Liver (tissue), 9 donors: ENCODE measurements around the gene CES5A. TPM values are rescaled to one million over a fixed set of nuclear protein-coding genes. Genes with fewer than 3 reads are reported as not detected.
"Not testable (repeated sequence)": the region's sequence is repeated elsewhere in the genome, so short reads cannot be mapped to it uniquely, and the experiment has no call there.

Experiments used
- DNase-seq: peaks from one replicate; pipeline ENCODE4 v3.0.0-alpha.2; 2017; ENCODE audit warnings: low spot score
- H3K27ac ChIP-seq, 2 donors: one replicate each; pipeline ENCODE4 v1.7.0; 2013; ENCODE audit warnings: inconsistent platforms in 2 of 2, low read length in 2 of 2, control low read depth in 1 of 2, low read depth in 1 of 2, mild to moderate bottlenecking in 1 of 2
- H3K27me3 ChIP-seq, 4 donors: one replicate each; pipeline versions ENCODE4 v1.6.1 to v1.7.0; 2013; ENCODE audit warnings: low read length in 3 of 4, inconsistent platforms in 1 of 4, mild to moderate bottlenecking in 1 of 4, moderate library complexity in 1 of 4; ENCODE audit not compliant: control insufficient read depth in 4 of 4, insufficient read depth in 4 of 4
- H3K36me3 ChIP-seq, 4 donors: one replicate each; pipeline versions ENCODE4 v1.6.1 to v1.7.0; 2013; ENCODE audit warnings: low read length in 3 of 4, mild to moderate bottlenecking in 3 of 4, low read depth in 1 of 4, moderate library complexity in 1 of 4; ENCODE audit not compliant: control insufficient read depth in 4 of 4, insufficient read depth in 3 of 4
- H3K4me1 ChIP-seq, 4 donors: one replicate each; pipeline versions ENCODE4 v1.6.1 to v1.7.0; 2013; ENCODE audit warnings: low read length in 3 of 4, mild to moderate bottlenecking in 3 of 4, moderate library complexity in 1 of 4; ENCODE audit not compliant: control insufficient read depth in 4 of 4, insufficient read depth in 4 of 4
- H3K4me3 ChIP-seq, 3 donors: one replicate each; pipeline versions ENCODE4 v1.6.1 to v1.7.0; 2013; ENCODE audit warnings: low read length in 3 of 3, control low read depth in 1 of 3, low read depth in 1 of 3, mild to moderate bottlenecking in 1 of 3
- H3K9ac ChIP-seq, 2 donors: one replicate each; pipeline ENCODE4 v1.7.0; 2013; ENCODE audit warnings: low read length in 2 of 2, mild to moderate bottlenecking in 2 of 2, moderate library complexity in 2 of 2, control low read depth in 1 of 2, low read depth in 1 of 2
- H3K9me3 ChIP-seq, 4 donors: one replicate each; pipeline versions ENCODE4 v1.6.1 to v1.7.0; 2013; ENCODE audit warnings: low read length in 3 of 4; ENCODE audit not compliant: control insufficient read depth in 4 of 4
- EGR1 ChIP-seq, 2 donors: IDR thresholded peaks; 2 replicates each; pipeline ENCODE4 v1.6.1; 2016 to 2018; ENCODE audit warnings: antibody characterized with exemption in 2 of 2, low read depth in 2 of 2
- FOXA1 ChIP-seq: IDR thresholded peaks from 2 replicates; pipeline ENCODE4 v1.6.1; 2016; ENCODE audit warnings: antibody characterized with exemption
- FOXA2 ChIP-seq: IDR thresholded peaks from 2 replicates; pipeline ENCODE4 v1.6.1; 2016; ENCODE audit warnings: antibody characterized with exemption
- GABPA ChIP-seq, 2 donors: IDR thresholded peaks in 1 of 2; conservative IDR thresholded peaks in 1 of 2; 2 replicates each; pipeline ENCODE4 v1.6.1; 2016; ENCODE audit warnings: antibody characterized with exemption in 2 of 2, mild to moderate bottlenecking in 1 of 2, moderate library complexity in 1 of 2
- HNF4A ChIP-seq, 2 donors: conservative IDR thresholded peaks; 2 replicates each; pipeline ENCODE4 v1.6.1; 2016; ENCODE audit warnings: antibody characterized with exemption in 2 of 2, mild to moderate bottlenecking in 2 of 2
- HNF4G ChIP-seq: IDR thresholded peaks from 2 replicates; pipeline ENCODE4 v1.6.1; 2016; ENCODE audit warnings: antibody characterized with exemption
- JUND ChIP-seq, 2 donors: IDR thresholded peaks; 2 replicates each; pipeline ENCODE4 v1.6.1; 2016; ENCODE audit warnings: antibody characterized with exemption in 2 of 2
- NR2F2 ChIP-seq: IDR thresholded peaks from 2 replicates; pipeline ENCODE4 v1.6.1; 2016; ENCODE audit warnings: antibody characterized with exemption
- RAD21 ChIP-seq, 2 donors: IDR thresholded peaks; 2 replicates each; pipeline ENCODE4 v1.6.1; 2016; ENCODE audit warnings: antibody characterized with exemption in 2 of 2, mild to moderate bottlenecking in 2 of 2
- RXRA ChIP-seq, 2 donors: IDR thresholded peaks; 2 replicates each; pipeline ENCODE4 v1.6.1; 2017 to 2018; ENCODE audit warnings: antibody characterized with exemption in 2 of 2, mild to moderate bottlenecking in 1 of 2
- SP1 ChIP-seq: IDR thresholded peaks from 2 replicates; pipeline ENCODE4 v1.6.1; 2018; ENCODE audit warnings: antibody characterized with exemption, mild to moderate bottlenecking
- TAF1 ChIP-seq: conservative IDR thresholded peaks from 2 replicates; pipeline ENCODE4 v1.6.1; 2016; ENCODE audit warnings: antibody characterized with exemption, mild to moderate bottlenecking
- YY1 ChIP-seq: IDR thresholded peaks from 2 replicates; pipeline ENCODE4 v1.6.1; 2016; ENCODE audit warnings: antibody characterized with exemption, mild to moderate bottlenecking
- WGBS: extraction: QIAGEN DNeasy Blood & Tissue Kit; methylation state at CpG from one replicate; pipeline ENCODE4 v1.1.7; 2013; 5-methylcytosine and 5-hydroxymethylcytosine counted together
- polyA plus RNA-seq, 2 donors: library from polyadenylated mRNA; stranded (reverse) in 1 of 2; unstranded in 1 of 2; fragments of 200-250 nt in 1 of 2; fragments of >200 nt in 1 of 2; fragmentation: Nextera tagmentation in 1 of 2; extraction: Ambion mirVana in 1 of 2; gene quantifications; one replicate each; pipeline versions ENCODE4 v1.2.1 to v1.2.3, GENCODE V29; 2013 to 2015
- total RNA-seq, 2 donors: library from RNA; depleted of rRNA; stranded (reverse); fragments of >200 nt; gene quantifications; one replicate each; pipeline ENCODE4 v1.2.3, GENCODE V29; 2014
- TF ChIP-seq, protein P1 (sequence below): fragments of 150-350 bp; IDR thresholded peaks from 2 replicates; pipeline ENCODE4 v1.5.1; 2017; ENCODE audit warnings: improper control_type of control experiment, low read depth, low read length; ENCODE audit not compliant: missing input control
- TF ChIP-seq, protein P2 (sequence below): IDR thresholded peaks from 2 replicates; pipeline ENCODE4 v1.6.1; 2016; ENCODE audit warnings: antibody characterized with exemption
- TF ChIP-seq, protein P3 (sequence below): IDR thresholded peaks from 2 replicates; pipeline ENCODE4 v1.6.1; 2016; ENCODE audit warnings: antibody characterized with exemption, mild to moderate bottlenecking
- TF ChIP-seq, protein P4 (sequence below): IDR thresholded peaks from 2 replicates; pipeline ENCODE4 v1.6.1; 2016; ENCODE audit warnings: antibody characterized with exemption
- donor health status: healthy.
- donor health status: healthy.
- donor health status: healthy.
- donor health status: healthy.
- donor health status: healthy.

The CES5A gene
- total and polyA plus RNA-seq, 4 donors = 0.67 to 1.5 (median 0.96) TPM; not detected in 1

DNA sequence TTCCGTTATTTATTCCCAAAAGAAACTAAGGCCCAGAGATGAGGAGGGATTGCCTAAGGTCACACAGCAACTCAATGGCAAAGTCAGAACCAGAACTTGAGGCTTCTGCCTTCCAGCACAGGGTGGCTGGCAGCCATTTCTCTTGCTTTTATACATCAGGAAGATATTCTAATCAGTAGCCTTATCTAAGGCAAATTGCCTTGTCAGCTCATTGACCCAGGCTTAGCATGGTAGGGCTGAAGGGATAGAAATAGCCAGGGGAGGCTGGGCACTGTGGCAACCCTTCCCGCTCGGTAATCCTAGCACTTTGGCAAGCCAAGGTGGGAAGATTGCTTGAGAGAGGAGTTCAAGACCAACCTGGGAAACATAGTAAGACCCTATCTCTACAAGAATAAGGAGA, 40.0 kb downstream of the CES5A start:
- H3K4me3 ChIP-seq, H3K27me3 ChIP-seq, DNase-seq, H3K36me3 ChIP-seq, H3K9me3 ChIP-seq, H3K9ac ChIP-seq: not testable (repeated sequence)
- 48% methylated on average over 3 of the region's 3 CpGs for WGBS
- peak overlapping the region; percentile 93 to 98 for H3K27ac ChIP-seq
- peaks cover 12 to 52% (median 32%) of the 10 kb centered on the region in 4 donors for H3K4me1 ChIP-seq
- TF ChIP-seq YY1 = peak; percentile 6

DNA sequence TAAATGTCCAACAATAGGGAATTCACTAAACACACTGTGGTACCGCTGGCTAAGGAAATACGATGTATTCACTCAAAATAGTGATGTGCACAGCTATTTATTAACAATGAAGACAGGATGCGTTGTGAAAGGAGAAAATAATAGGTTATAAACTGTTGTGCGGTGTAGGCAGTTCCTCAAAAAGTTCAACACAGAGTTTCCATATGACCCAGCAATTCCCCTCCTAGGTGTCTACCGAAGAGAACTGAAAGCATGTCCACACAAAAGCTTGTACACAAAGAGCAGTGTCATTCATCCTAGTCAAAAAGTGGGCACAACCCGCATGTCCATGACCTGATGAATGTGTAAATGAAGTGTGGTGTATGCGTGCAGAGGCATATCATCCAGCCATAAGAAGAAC, 41.1 kb downstream of the CES5A start:
- 73% methylated on average over 7 of the region's 7 CpGs for WGBS
- no peak overlapping the region for H3K9ac ChIP-seq
- H3K9me3 ChIP-seq = no peaks in the 10 kb centered on the region
- DNase-seq = no peak
- no peaks in the 10 kb centered on the region for H3K27me3 ChIP-seq
- H3K4me1 ChIP-seq = peaks cover 12 to 60% (median 38%) of the 10 kb centered on the region in 4 donors
- TF ChIP-seq, protein P1, sequence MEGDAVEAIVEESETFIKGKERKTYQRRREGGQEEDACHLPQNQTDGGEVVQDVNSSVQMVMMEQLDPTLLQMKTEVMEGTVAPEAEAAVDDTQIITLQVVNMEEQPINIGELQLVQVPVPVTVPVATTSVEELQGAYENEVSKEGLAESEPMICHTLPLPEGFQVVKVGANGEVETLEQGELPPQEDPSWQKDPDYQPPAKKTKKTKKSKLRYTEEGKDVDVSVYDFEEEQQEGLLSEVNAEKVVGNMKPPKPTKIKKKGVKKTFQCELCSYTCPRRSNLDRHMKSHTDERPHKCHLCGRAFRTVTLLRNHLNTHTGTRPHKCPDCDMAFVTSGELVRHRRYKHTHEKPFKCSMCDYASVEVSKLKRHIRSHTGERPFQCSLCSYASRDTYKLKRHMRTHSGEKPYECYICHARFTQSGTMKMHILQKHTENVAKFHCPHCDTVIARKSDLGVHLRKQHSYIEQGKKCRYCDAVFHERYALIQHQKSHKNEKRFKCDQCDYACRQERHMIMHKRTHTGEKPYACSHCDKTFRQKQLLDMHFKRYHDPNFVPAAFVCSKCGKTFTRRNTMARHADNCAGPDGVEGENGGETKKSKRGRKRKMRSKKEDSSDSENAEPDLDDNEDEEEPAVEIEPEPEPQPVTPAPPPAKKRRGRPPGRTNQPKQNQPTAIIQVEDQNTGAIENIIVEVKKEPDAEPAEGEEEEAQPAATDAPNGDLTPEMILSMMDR = no peak
- TF ChIP-seq FOXA2 = no peak
- no peak for TF ChIP-seq RAD21 (IDR thresholded peaks at IDR 0.05)
- TF ChIP-seq, protein P2, sequence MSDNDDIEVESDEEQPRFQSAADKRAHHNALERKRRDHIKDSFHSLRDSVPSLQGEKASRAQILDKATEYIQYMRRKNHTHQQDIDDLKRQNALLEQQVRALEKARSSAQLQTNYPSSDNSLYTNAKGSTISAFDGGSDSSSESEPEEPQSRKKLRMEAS = no peak
- no peak for TF ChIP-seq NR2F2
- H3K27ac ChIP-seq = peak overlapping the region; percentile 85 to 92
- no peak overlapping the region for H3K4me3 ChIP-seq
- no peaks in the 10 kb centered on the region for H3K36me3 ChIP-seq

DNA sequence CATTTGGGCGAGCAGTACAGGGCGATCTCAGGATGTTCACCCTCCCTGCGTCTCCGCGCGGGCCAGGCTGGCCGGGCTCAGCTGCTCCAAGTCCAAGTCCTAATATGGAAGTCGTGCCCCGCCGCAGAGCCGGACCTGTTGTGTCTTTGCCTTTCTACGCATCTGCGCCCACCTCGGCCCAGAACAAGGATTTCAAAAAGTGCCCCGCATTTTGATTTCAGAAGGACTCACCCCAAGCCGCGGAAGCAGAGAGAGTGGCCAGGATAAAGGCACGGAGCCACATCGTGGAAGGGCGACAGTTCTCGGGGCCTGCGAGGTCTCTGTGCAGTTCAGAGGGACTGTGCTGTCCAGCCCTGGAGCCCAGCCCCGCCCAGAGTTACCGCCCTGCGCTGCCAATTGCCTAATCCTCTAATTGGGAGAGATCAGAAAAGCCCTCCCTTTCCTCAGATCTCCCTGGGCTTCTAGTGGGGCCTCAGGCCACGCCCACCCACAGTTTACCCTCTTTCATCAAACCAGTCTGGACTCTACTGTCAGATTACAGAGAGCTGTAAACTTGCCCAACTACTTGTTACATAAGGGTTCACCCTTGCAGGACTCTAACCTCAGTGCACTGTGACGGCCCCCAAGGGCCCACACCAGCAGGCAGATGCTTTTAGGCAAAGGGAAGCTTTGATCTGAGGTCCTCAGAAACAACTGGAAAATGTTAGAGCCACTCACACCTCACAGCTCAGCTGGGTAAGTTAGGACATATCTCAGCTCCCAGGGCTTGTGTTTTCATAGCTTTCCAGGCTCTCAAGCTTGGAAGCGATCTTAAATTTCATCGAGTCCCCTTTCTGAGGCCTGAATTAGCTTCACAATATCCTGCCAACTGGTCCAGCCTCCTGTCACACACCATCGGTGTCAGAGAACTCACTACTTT, 42.1 kb downstream of the CES5A start, which contains the start of gene CES1:
TSS of gene CES1 (minus strand) at position 324 of the 919 bp plus-strand sequence. CDS start at position 283, 41 bp downstream.
- H3K36me3 ChIP-seq = peaks cover under 1 to 7% (median 6%) of the 10 kb centered on the region in 4 donors
- 24% methylated on average over 30 of the region's 30 CpGs for WGBS
- DNase-seq = no peak
- H3K27me3 ChIP-seq = no peaks in the 10 kb centered on the region
- H3K4me3 ChIP-seq = peak within 1 kb of the TSS; percentile 72 to 98 (median 80)
- no peaks in the 10 kb centered on the region for H3K9me3 ChIP-seq
- H3K9ac ChIP-seq = peak within 1 kb of the TSS; percentile 10 to 98
- H3K27ac ChIP-seq = peak within 1 kb of the TSS; percentile 85 to 92
- H3K4me1 ChIP-seq = peaks cover 13 to 67% (median 49%) of the 10 kb centered on the region in 4 donors
- TF ChIP-seq, protein P2 = peak; percentile 93
- peak; percentile 57 for TF ChIP-seq FOXA1
- TF ChIP-seq, protein P1 = no peak
- peak; percentile 71 for TF ChIP-seq FOXA2
- peak; percentile 83 to 92 for TF ChIP-seq RXRA (IDR thresholded peaks at IDR 0.05)
- TF ChIP-seq, protein P3, sequence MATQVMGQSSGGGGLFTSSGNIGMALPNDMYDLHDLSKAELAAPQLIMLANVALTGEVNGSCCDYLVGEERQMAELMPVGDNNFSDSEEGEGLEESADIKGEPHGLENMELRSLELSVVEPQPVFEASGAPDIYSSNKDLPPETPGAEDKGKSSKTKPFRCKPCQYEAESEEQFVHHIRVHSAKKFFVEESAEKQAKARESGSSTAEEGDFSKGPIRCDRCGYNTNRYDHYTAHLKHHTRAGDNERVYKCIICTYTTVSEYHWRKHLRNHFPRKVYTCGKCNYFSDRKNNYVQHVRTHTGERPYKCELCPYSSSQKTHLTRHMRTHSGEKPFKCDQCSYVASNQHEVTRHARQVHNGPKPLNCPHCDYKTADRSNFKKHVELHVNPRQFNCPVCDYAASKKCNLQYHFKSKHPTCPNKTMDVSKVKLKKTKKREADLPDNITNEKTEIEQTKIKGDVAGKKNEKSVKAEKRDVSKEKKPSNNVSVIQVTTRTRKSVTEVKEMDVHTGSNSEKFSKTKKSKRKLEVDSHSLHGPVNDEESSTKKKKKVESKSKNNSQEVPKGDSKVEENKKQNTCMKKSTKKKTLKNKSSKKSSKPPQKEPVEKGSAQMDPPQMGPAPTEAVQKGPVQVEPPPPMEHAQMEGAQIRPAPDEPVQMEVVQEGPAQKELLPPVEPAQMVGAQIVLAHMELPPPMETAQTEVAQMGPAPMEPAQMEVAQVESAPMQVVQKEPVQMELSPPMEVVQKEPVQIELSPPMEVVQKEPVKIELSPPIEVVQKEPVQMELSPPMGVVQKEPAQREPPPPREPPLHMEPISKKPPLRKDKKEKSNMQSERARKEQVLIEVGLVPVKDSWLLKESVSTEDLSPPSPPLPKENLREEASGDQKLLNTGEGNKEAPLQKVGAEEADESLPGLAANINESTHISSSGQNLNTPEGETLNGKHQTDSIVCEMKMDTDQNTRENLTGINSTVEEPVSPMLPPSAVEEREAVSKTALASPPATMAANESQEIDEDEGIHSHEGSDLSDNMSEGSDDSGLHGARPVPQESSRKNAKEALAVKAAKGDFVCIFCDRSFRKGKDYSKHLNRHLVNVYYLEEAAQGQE = peak; percentile 97
- TF ChIP-seq YY1 = peak; percentile 86
- TF ChIP-seq TAF1 = peak; percentile 93
- peak; percentile 90 to 91 for TF ChIP-seq HNF4A (conservative IDR thresholded peaks at IDR 0.05)
- TF ChIP-seq RAD21 (IDR thresholded peaks at IDR 0.05) = peak in 1 of 2 donors; percentile 38
- TF ChIP-seq GABPA (IDR thresholded peaks at IDR 0.05 in 1 of 2, conservative IDR thresholded peaks at IDR 0.05 in 1 of 2) = peak in 1 of 2 donors; percentile 21
- TF ChIP-seq JUND (IDR thresholded peaks at IDR 0.05) = peak; percentile 65 to 77
- TF ChIP-seq HNF4G = peak; percentile 72
- TF ChIP-seq, protein P4, sequence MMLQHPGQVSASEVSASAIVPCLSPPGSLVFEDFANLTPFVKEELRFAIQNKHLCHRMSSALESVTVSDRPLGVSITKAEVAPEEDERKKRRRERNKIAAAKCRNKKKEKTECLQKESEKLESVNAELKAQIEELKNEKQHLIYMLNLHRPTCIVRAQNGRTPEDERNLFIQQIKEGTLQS = peak; percentile 71
- no peak for TF ChIP-seq NR2F2
- peak in 1 of 2 donors; percentile 76 for TF ChIP-seq EGR1 (IDR thresholded peaks at IDR 0.05; ENCODE audit: low read depth in 2 of 2)
- peak; percentile 91 for TF ChIP-seq SP1
